Endothelial cell of hepatic sinusoid (primary cell): Measurements from ENCODE around the gene ADRM1.

Source experiments
- in situ Hi-C: cut with HindIII; loops from 2 replicates; pipeline ENCODE4 v1.10.0; 2017; ENCODE audit warnings: low sequenced_read_pairs

ADRM1 gene

GRCh38 chr20:62277253-62277652 lies 25.5 kb upstream of the ADRM1 start:
- in situ Hi-C loops, result no loop called here

- in situ Hi-C loops, result no loop called here
Observed at GRCh38 chr20:62280303-62280702, 22.5 kb upstream of the ADRM1 start.

GRCh38 chr20:62281161-62281933 lies 21.4 kb upstream of the ADRM1 start:
- in situ Hi-C loops, result no loop called here

- in situ Hi-C loops, result no loop called here
Observed at GRCh38 chr20:62282103-62282502, 20.7 kb upstream of the ADRM1 start.

- in situ Hi-C loops, result no loop called here
Observed at GRCh38 chr20:62282877-62283503, 19.8 kb upstream of the ADRM1 start.

- in situ Hi-C loops, result no loop called here
Observed at GRCh38 chr20:62284448-62284847, 18.3 kb upstream of the ADRM1 start.

- in situ Hi-C loops, result no loop called here
Observed at GRCh38 chr20:62285151-62285550, 17.6 kb upstream of the ADRM1 start.

- in situ Hi-C loops, result no loop called here
Observed at GRCh38 chr20:62285722-62286121, 17.1 kb upstream of the ADRM1 start.

- in situ Hi-C loops, result no loop called here
Observed at GRCh38 chr20:62286493-62287064, 16.2 kb upstream of the ADRM1 start.

GRCh38 chr20:62287129-62287528 lies 15.7 kb upstream of the ADRM1 start:
- in situ Hi-C loops, result no loop called here

- in situ Hi-C loops, result no loop called here
Observed at GRCh38 chr20:62287759-62288534, 14.8 kb upstream of the ADRM1 start.

- in situ Hi-C loops, result no loop called here
Observed at GRCh38 chr20:62288535-62289105, 14.2 kb upstream of the ADRM1 start.

GRCh38 chr20:62289131-62289530 lies 13.7 kb upstream of the ADRM1 start:
- in situ Hi-C loops, result no loop called here

GRCh38 chr20:62289898-62290297 lies 12.9 kb upstream of the ADRM1 start:
- in situ Hi-C loops, result loop anchor here (10.0 kb wide), 3 partner anchors 85 to 255 kb away; partner anchors contain the start of gene RPS21

- in situ Hi-C loops, result loop anchor here (10.0 kb wide), 3 partner anchors 87 to 253 kb away; partner anchors contain the start of gene RPS21
Observed at GRCh38 chr20:62291251-62292066, 11.3 kb upstream of the ADRM1 start.

GRCh38 chr20:62292108-62292507 lies 10.7 kb upstream of the ADRM1 start:
- in situ Hi-C loops, result loop anchor here (10.0 kb wide), 3 partner anchors 87 to 253 kb away; partner anchors contain the start of gene RPS21

GRCh38 chr20:62293111-62293784 lies 9.5 kb upstream of the ADRM1 start:
- in situ Hi-C loops, result loop anchor here (10.0 kb wide), 3 partner anchors 88 to 252 kb away; partner anchors contain the start of gene RPS21

GRCh38 chr20:62293946-62294345 lies 8.9 kb upstream of the ADRM1 start:
- in situ Hi-C loops, result loop anchor here (10.0 kb wide), 3 partner anchors 89 to 251 kb away; partner anchors contain the start of gene RPS21

- in situ Hi-C loops, result loop anchor here (10.0 kb wide), 3 partner anchors 90 to 250 kb away; partner anchors contain the start of gene RPS21
Observed at GRCh38 chr20:62294516-62294915, 8.3 kb upstream of the ADRM1 start.
